Measurements from ENCODE around the gene KRTAP10-4. TPM values are rescaled to one million over a fixed set of nuclear protein-coding genes. Genes with fewer than 3 reads are reported as not detected.

The KRTAP10-4 gene
- total and polyA plus RNA-seq, 2 experiments from 2014 or later, result not detected

- H3K4me1 Mint-ChIP-seq, result peaks cover 36% of the 10 kb centered on the region
- Histone ChIP-seq H3K27ac (ENCODE audit: low read depth) (0 out of 2 replicates have a peak overlapping the region, but pooled peaks have one; percentile 26), H3K4me1 (ENCODE audit: insufficient read depth) (peaks cover 18% of the 10 kb centered on the region), H3K79me2 (replicated peaks; ENCODE audit: insufficient read depth) (no peaks in the 10 kb centered on the region), H3K36me3 (ENCODE audit: insufficient read depth) (no peaks in the 10 kb centered on the region), H3K9me2 (ENCODE audit: insufficient read depth) (no peaks in the 10 kb centered on the region), H3K27me3 (ENCODE audit: insufficient read depth) (no peaks in the 10 kb centered on the region), H3F3A (replicated peaks; ENCODE audit: low read depth) (0 out of 2 replicates have a peak, but pooled peaks cover 3% of the 10 kb centered on the region), H4K20me1 (replicated peaks; ENCODE audit: insufficient read depth) (no peaks in the 10 kb centered on the region), H2AFZ (no peak overlapping the region), H3K4me3 (no peak overlapping the region), H3K4me2 (no peak overlapping the region)
- H3K9me3 Mint-ChIP-seq, result peaks cover 5% of the 10 kb centered on the region; the same call in 1 of the 3 replicates
- TF ChIP-seq ZNF331 (CRISPR knock-in tag; IDR thresholded peaks at IDR 0.05; ENCODE audit: low read depth) (no peak), CREB1 (CRISPR knock-in tag; IDR thresholded peaks at IDR 0.05; ENCODE audit: low read depth) (no peak), ZNF462 (CRISPR knock-in tag; IDR thresholded peaks at IDR 0.05) (no peak), STAT1 (IDR thresholded peaks at IDR 0.05; ENCODE audit: unreplicated experiment) (no peak), NANOG (IDR thresholded peaks at IDR 0.05; ENCODE audit: borderline replicate concordance) (no peak), EZH2 (IDR thresholded peaks at IDR 0.05; ENCODE audit: low read depth, unreplicated experiment) (no peak), JUNB (IDR thresholded peaks at IDR 0.05; ENCODE audit: unreplicated experiment) (no peak), CTCF (conservative IDR thresholded peaks at IDR 0.05; ENCODE audit: low read depth in 2 of 2) (no peak), POLR2AphosphoS5 (IDR thresholded peaks at IDR 0.05; ENCODE audit: low read depth) (no peak), REST (IDR thresholded peaks at IDR 0.05; ENCODE audit: unreplicated experiment) (no peak), EZH2phosphoT487 (IDR thresholded peaks at IDR 0.05; ENCODE audit: unreplicated experiment) (no peak)
- peak; percentile 63 for DNase-seq (ENCODE audit: low spot score)
- peak; percentile 28 for ATAC-seq
- no peak overlapping the region for H3K4me3 Mint-ChIP-seq
- no peaks in the 10 kb centered on the region for H3K36me3 Mint-ChIP-seq (ENCODE audit: low read depth)
- H3K27me3 Mint-ChIP-seq (ENCODE audit: insufficient read depth, low read depth, poor library complexity), result peaks cover 11% of the 10 kb centered on the region
- H3K27ac Mint-ChIP-seq, result peak overlapping the region; percentile 77
Measured at GRCh38 chr21:44598061-44598460, 24.5 kb downstream of the KRTAP10-4 start.

Measured in GM23338 (cell line).